Kidney epithelial cell (primary cell): ENCODE data around the gene IQCH. TPM values are rescaled to one million over a fixed set of nuclear protein-coding genes. Genes with fewer than 3 reads are reported as not detected.
A peak's percentile ranks its signal among the peaks of the same experiment; 100 is the strongest.

Experiments
- DNase-seq: peaks from one replicate; pipeline ENCODE4 v3.0.0-alpha.2; 2010; ENCODE audit warnings: low read depth
- H3K27me3 ChIP-seq: 2 replicates; pipeline ENCODE4 v1.6.0; 2011; ENCODE audit warnings: low read length; ENCODE audit not compliant: control insufficient read depth, insufficient read depth
- H3K36me3 ChIP-seq: 2 replicates; pipeline ENCODE4 v1.5.1; 2011; ENCODE audit warnings: low read length; ENCODE audit not compliant: control insufficient read depth, insufficient read depth
- H3K4me3 ChIP-seq: 2 replicates; pipeline ENCODE4 v1.5.1; 2011; ENCODE audit warnings: low read depth, mild to moderate bottlenecking, control low read depth, low read length
- total RNA-seq: library from RNA; depleted of rRNA; stranded (reverse); fragments of >200 nt; gene quantifications from 2 replicates; pipeline ENCODE4 v1.2.3, GENCODE V29; 2015
- TF ChIP-seq, protein P1 (sequence below): IDR thresholded peaks from 2 replicates; pipeline ENCODE4 v1.5.1; 2011; ENCODE audit warnings: mild to moderate bottlenecking, moderate library complexity, low read length, control low read depth, inconsistent platforms; ENCODE audit not compliant: insufficient read depth, poor library complexity, severe bottlenecking

The IQCH gene
- total RNA-seq: 3.0 and 6.3 TPM in 2 replicates

DNA sequence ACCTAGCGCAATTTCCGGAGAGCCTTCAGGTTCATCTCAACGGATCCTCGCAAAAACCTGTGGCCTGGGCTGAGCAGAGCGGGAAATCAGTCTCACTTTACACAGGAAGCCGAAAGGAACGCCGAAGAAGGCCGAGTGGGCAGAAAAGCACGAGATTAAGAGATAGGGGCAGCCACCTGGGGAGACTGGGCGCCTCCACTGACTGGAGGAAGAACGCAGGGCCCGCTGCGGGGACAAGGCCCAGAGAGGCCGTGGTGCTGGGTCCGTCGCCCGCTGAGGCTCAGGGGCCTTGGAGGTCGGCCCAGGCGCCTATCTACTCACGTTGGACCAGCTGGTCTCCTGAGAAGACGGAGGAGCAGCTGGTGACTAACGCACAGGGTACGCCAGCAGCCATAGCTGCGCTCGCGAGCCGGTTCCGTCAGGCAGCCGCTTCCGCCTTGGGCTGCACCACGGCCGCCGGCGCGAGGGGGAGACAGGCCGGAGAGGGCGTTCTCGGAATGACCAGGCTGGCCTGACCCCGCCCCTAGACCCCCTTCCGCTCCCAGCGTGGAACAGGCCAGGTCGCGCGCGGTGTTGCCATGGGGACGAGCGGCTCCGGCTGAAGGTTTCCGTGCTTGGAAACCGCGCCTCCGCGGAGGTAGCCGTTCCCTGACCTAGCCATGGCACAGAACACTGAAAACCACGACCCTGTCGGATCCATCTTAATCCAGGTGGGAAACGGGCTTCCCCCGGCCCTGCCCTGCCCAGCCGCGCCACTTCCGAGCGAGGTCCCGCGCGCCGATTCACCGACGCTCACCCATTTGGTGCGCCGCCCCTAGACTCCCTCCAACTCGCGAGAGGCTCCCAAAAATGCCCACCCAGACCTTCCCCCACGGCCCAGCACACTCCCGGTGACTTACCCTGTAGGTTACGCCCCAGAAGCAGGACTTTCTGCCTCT, at the start of gene IQCH, which contains the start of gene AAGAB:
Gene IQCH, plus strand, starts transcription at position 549 of the 938 bp plus-strand sequence. Its CDS starts 111 bp downstream, at position 660.
Gene AAGAB, minus strand, starts transcription at position 424 of the 938 bp plus-strand sequence. Its CDS starts 30 bp downstream, at position 394.
- peak within 1 kb of the TSS; percentile 87 for H3K4me3 ChIP-seq
- TF ChIP-seq, protein P1, sequence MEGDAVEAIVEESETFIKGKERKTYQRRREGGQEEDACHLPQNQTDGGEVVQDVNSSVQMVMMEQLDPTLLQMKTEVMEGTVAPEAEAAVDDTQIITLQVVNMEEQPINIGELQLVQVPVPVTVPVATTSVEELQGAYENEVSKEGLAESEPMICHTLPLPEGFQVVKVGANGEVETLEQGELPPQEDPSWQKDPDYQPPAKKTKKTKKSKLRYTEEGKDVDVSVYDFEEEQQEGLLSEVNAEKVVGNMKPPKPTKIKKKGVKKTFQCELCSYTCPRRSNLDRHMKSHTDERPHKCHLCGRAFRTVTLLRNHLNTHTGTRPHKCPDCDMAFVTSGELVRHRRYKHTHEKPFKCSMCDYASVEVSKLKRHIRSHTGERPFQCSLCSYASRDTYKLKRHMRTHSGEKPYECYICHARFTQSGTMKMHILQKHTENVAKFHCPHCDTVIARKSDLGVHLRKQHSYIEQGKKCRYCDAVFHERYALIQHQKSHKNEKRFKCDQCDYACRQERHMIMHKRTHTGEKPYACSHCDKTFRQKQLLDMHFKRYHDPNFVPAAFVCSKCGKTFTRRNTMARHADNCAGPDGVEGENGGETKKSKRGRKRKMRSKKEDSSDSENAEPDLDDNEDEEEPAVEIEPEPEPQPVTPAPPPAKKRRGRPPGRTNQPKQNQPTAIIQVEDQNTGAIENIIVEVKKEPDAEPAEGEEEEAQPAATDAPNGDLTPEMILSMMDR: no peak
- peak; percentile 82 for DNase-seq
- no peaks in the 10 kb centered on the region for H3K27me3 ChIP-seq
- no peaks in the 10 kb centered on the region for H3K36me3 ChIP-seq

DNA sequence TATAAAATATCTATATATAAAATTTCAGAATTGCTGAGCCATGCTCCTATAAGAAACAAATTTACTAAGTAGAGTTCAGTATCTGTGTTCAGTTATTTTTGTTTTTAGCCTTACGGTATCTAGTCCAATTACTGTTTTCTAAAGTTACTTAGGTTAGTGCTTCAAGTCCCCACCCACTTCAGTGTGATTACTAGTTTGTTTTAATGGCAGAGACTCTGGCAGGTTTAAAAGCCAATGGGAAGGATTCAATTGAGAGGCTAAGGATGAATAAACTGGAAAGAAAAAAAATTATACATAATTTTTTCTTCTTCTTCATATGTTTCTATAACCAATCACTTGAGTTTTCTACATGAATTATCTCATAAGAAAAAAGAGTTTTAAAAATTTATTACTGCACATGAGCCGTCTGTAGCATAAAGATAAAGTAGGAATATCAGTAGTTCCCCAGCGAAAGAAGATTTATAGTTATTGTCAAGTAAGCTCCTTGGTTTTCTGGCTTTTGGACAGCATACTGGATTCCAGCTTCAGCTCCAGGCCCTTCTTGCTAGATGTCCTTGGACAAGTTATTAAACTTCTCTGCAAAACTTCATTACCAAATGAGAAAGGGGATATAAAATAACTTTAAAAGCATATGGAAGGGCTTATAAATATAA, 46.9 kb upstream of the IQCH start:
- Histone ChIP-seq H3K27me3 (no peaks in the 10 kb centered on the region), H3K4me3 (no peak overlapping the region), H3K36me3 (no peaks in the 10 kb centered on the region)
- DNase-seq: no peak
- TF ChIP-seq, protein P1: no peak

DNA sequence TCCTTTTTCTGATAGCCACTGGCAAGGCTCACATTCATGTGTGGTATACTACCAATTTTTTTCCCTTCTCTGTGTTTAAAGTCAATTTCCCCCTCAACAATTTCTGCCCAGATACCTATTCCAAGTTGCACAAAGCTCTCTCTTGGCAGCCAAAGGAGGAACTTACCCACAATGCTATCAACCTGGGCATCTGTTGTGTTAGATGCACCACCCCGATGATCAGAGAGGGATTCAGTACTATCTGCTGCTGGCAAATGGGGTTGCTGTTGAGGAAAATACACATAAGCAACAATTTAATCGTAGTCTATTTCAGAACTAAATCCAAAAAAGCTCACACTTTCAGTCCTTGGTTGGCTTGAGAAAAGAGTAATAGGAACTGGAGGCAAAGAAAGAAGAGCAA, 46.2 kb upstream of the IQCH start:
- no peak overlapping the region for H3K4me3 ChIP-seq
- TF ChIP-seq, protein P1: no peak
- no peak for DNase-seq
- no peaks in the 10 kb centered on the region for H3K36me3 ChIP-seq
- H3K27me3 ChIP-seq: no peaks in the 10 kb centered on the region

DNA sequence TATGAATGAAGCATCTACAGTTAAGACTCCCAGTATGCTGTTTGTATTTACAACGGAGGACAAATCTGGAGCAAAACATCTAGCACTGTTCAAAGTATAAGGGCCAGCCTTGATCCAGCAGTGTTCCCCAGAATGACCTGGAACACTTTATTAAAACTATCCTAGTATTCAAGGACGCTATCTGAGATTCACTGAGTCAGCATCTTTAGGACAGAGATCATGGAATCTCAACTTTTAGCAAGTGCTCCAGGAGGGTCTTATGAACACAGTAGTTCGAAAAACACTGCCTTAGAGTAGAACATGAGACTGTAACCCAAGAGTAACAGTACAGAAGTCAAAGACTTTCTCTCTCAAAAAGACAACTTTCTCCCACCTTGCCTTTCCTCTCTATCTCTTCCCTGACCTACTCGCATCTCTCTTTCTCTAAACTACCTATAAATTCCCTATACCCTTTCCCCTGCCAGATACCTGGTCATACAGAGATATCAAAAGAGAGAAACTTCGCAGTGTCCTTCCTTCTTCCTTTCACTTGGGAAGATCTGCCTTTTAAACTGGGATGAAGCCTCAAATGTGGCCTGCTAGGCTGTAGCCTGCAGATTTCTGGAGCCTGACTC, 43.9 kb upstream of the IQCH start:
- Histone ChIP-seq H3K36me3 (no peaks in the 10 kb centered on the region), H3K27me3 (no peaks in the 10 kb centered on the region), H3K4me3 (no peak overlapping the region)
- TF ChIP-seq, protein P1: no peak
- no peak for DNase-seq

DNA sequence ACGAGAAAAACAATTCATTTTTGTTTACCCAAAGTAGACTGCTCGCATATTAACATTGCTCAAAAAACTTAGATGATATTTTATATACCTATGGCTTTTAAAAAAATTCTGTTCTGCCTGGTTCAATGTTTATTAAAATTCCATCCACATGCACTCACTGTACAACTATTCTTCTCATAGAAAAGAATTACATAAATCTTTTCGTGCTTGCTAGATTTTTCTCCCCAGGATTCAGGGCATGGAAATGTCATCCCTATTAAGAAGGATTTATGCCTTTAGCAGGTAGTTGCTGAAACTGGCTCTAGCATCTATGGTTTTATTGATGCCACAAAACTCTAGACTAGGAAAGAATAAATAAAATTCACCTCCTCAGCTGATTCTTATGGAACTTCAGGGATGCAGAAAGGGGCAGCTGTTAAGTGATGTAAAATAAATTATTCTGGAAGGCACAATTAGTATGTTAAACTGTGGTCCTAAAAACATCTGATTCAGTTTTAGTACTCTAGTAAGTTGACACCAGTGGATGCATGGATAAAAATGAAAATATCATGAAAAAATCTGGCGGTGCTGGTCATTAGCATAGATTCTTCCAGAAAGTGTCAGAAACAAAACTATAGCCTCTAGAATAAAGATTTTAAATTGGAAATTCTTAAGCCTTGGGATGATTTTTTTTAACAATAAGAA, 41.8 kb upstream of the IQCH start:
- Histone ChIP-seq H3K27me3 (no peaks in the 10 kb centered on the region), H3K4me3 (no peak overlapping the region), H3K36me3 (no peaks in the 10 kb centered on the region)
- TF ChIP-seq, protein P1: no peak
- DNase-seq: no peak
